ENCODE measurements around the gene FMN2.

FMN2 gene

DNA sequence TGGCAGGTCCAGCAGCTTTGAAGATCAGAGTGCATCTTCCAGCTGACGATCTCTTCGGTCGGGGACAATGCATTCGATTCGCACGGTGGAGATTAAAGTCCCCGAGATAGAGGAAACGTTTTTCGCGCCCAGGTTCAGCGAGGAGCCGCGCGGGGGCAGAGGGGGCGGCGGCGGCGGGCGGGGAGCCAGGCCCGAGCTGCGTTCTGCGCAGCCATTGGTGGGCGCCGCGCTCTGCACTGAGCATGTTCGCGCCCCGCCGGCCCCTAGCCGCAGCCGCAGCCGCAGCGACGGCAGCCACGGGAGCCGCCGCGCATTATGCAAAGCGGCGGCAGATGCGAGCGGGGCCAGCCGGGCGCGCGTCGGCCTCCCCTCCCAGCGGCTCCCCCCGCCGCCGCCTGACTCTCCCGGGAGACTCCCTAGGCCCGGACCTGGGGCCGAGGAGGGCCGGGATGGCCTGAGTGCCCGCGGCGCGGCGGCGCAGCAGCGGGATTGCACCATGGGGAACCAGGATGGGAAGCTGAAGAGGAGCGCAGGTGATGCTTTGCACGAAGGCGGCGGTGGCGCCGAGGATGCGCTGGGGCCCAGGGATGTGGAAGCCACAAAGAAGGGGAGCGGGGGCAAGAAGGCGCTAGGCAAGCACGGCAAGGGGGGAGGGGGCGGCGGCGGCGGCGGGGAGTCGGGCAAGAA is at the start of gene FMN2:
Gene FMN2, plus strand, starts transcription at position 270 of the 687 bp plus-strand sequence. Its CDS starts 227 bp downstream, at position 497.
- no peak for DNase-seq

DNA sequence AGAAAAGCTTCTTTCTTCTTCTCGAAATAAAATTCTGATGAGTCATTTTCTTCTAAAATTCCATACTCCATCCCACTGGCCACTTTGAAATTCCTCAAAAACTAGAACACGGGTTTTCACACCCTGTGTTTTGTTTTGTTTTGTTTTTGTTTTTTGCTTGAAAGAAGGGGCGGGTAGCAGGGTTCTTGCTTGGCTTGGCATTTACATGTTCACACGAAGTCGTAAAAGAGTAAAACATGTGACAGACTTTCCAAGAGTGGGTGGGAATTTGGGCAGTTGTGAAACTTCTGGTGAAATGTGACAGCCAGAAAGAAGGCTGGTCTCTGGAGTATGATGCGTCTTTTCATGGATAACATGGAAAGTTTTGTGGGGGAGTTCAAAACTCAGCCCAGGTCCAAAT is 47.1 kb upstream of the FMN2 start:
- no peak for DNase-seq

- DNase-seq, result no peak
Measured at GRCh38 chr1:240046000-240046399, 45.7 kb upstream of the FMN2 start.

DNA sequence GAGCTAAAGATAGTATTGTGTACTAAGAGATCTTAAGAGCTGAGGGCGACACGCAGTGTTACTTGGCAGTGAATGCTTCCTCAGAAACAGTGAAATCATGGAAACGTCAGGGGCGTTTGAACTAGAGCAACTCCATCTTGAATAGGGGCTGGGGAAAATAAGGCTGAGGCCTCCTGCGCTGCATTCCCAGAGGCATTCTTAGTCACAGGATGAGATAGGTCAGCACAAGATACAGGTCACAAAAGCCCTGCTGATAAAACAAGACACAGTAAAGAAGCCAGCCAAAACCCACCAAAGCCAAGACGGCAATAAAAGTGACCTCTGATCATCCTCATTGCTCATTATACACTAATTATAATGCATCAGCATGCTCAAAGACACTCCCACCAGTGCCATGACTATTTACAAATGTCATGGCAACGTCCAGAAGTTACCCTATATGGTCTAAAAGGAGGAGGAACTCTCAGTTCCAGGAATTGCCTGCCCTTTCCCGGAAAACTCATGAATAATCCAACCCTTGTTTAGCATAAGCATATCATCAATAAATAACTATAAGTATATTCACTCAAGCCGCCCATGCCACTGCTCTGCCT is 37.5 kb upstream of the FMN2 start:
- no peak for DNase-seq

DNA sequence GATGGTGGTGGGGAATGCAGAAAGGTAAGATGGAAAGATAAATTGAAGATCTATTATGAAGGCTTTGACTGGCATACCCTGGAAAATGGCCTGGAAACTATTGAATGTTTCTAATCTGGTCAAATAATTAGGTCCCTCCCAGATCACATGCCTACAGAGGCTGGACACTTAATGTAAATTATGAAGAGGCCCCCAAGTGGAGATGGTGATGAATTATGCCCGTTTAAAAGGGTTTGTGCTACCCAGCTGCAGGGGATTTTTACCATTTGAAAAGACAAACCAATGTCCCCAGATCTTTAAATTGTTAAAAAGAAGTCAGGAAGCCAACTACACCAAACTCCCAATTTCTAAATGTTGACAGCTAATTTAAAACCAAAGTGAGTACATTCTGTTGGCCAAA is 35.7 kb upstream of the FMN2 start:
- no peak for DNase-seq

GRCh38 chr1:240056350-240056749 is 35.3 kb upstream of the FMN2 start:
- no peak for DNase-seq

DNA sequence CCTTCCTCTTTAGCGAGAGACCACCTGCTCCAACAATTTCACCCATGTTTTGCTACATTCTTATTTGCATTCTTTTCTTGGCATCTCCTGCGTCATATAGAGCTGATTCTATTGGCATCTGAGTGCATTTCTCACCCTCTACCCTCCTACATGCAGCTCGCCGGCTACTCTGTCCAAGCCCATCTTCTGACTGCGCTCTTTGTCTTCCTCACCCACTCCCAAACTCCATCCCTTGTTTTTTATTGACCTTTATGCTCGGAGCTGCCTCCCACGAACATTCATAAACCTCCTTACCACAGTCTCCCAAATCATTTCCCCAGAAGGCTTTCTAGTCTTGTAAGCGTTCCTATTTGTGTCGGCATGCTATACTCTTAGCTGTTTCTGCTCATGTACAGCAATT is 33.6 kb upstream of the FMN2 start:
- DNase-seq, result no peak

- no peak for DNase-seq
Measured at GRCh38 chr1:240068961-240069360, 22.7 kb upstream of the FMN2 start.

DNA sequence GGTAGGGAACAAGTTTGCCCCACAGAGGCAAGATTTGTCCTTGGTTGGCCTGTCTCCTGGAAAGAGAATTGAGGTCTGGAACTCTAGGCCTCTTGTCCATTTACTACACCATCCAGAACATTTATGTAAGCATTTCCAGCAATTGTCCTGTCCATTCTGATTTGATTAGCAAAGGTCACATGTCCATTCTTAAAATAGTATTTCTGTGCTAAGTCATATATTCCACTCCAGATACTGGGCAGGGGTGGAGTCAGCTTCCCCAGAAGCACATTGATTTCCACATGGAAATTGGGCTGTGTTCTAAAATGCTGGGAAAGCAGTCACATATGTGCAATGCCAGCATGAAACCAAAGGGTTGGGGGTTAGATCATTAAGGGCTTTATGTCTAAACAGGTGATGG is 21.5 kb upstream of the FMN2 start:
- no peak for DNase-seq

DNA sequence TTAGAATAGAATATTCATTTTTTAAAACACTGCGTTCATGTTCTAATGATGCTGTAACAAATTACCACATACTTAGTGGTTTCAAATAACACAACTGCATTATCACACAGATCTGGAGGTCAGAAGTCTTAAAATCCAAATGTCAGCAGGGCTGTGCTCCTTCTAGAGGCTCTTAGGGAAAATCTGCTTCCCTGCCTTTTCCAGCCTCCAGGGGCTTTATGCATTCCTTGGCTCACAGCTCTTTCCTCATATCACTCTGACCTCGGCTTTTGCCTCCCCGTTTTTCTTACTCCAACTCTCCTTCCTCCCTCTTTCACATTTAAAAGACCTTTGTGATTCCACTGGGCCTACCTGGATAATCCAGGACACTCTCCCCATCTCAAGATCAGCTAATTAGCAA is 18.6 kb upstream of the FMN2 start:
- DNase-seq, result no peak

GRCh38 chr1:240074422-240074821 is 17.3 kb upstream of the FMN2 start:
- no peak for DNase-seq

- DNase-seq, result no peak
Measured at GRCh38 chr1:240074908-240075307, 16.8 kb upstream of the FMN2 start.

GRCh38 chr1:240084337-240084736 is 7.3 kb upstream of the FMN2 start:
- no peak for DNase-seq

- DNase-seq, result no peak
Measured at GRCh38 chr1:240084749-240085148, 6.9 kb upstream of the FMN2 start.

DNA sequence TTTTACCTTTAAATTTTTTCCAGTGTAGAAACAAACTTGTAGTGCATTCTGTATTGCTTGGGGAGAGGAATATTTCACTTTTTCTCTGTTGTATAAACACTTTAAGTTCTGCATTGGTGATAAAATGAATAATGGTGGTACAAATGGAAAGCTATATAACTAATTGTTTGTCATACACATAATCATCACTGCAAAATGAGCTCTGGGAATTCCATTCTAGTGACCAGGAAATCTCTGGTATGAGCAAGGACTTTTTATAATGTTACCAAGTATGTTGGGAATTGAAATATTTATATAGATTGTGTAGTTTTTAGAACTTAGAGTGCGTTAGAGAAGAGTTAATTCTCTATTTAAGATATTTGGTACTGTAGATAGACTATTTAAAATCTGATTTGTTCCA is 5.0 kb upstream of the FMN2 start:
- no peak for DNase-seq

DNA sequence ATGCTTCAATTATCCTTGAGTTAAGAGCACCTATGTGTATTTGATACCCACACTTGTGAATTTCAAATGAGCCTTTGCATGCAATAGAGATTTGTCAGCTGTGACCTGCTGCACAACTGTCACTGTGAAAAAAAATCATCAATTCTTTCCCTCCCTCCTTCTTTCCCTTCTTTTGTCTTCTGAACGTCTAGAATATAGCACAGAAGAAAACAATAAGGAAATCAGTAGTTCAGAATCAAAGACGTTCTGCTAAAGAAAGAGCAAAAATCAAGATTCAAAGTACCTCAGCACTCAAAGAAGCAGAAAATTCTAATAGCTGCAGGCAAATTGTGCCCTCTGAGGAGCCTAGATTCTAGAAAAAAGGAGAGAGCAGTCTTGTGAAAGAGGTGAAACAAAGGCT is 1.7 kb upstream of the FMN2 start:
- DNase-seq, result no peak

GRCh38 chr1:240090957-240091600 is 604 bp upstream of the FMN2 start:
- no peak for DNase-seq

DNA sequence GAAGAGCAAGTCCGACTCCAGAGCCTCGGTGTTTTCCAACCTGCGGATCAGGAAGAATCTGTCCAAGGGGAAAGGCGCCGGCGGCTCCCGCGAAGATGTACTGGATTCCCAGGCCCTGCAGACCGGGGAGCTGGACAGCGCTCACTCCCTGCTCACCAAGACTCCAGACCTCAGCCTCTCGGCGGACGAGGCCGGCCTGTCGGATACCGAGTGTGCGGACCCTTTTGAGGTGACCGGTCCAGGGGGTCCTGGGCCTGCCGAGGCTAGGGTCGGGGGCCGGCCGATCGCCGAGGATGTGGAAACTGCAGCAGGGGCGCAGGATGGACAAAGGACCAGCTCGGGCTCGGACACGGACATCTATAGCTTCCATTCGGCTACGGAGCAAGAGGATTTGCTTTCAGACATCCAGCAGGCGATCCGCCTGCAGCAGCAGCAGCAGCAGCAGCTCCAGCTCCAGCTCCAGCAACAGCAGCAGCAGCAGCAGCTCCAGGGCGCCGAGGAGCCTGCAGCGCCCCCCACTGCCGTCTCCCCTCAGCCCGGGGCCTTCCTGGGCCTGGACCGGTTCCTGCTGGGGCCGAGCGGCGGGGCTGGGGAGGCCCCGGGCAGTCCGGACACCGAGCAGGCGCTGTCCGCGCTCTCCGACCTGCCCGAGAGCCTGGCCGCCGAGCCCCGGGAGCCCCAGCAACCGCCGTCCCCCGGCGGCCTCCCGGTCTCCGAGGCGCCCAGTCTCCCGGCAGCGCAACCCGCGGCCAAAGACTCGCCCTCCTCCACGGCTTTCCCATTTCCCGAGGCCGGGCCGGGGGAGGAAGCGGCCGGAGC is 827 bp downstream of the FMN2 start:
- no peak for DNase-seq

GRCh38 chr1:240093120-240093961 is 1.7 kb downstream of the FMN2 start:
- no peak for DNase-seq

DNA sequence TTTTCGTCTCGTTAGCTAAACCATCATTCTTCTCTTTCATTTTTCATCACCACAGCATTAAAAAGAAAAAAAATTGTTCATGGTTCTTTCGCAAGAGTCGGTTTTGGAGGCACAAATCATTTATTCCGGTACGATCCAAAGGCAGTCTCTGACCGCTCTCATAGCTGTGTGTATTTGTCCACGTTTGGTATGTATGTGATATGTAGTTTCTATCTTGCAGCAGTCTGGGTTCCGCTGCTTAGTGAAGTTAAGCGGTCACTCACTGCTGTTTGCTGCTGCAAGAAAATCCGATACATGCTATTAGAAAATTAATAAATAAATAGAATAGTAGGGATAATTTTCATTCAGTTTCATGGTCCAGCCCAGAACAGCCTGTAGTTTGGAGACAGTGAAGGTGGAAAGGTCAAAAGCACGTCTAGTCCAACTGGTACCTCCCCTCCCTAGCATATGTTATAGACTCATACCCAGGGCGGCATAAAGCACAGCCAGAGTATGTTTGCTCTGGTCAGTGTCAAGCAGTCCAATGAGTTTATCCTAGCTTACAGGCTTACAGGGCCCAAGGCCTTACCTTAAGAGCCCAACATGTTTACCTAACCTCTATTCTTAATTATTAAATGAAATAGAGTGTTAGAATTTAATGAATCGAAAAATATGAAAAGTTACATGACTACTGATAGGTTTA is 2.5 kb downstream of the FMN2 start:
- DNase-seq, result no peak

DNA sequence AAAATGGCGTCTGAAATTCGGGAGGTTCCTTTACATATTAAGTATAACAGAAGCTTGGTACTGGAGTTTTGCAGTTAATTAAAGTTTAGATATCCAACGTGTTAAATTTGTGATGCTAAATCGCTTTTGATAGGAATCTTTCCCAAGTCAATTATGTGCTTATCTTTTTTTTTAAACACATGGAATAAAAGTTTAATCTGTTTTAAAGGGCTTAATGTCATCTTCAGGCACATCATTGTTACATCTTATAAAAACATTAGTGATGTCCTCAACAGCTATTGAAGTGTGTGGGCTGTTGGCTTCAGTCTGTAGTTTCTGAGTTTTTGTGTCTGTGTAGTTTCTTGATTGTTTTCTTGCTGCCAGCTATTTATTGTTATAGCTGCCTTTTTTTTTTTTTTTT is 5.3 kb downstream of the FMN2 start:
- no peak for DNase-seq

- DNase-seq, result no peak
Measured at GRCh38 chr1:240098534-240098933, 6.9 kb downstream of the FMN2 start.
